ENCODE data around the gene EPN3.

- TF ChIP-seq CTCF (conservative IDR thresholded peaks at IDR 0.05; ENCODE audit: low read length) = no peak
- no peak for TF ChIP-seq EZH2phosphoT487 (IDR thresholded peaks at IDR 0.05; ENCODE audit: borderline replicate concordance, low read depth, low read length)
Measured at GRCh38 chr17:50554201-50554600, 21.7 kb downstream of the EPN3 start.

All from OCI-LY7 (cell line).